B cell (primary cell): Measurements from ENCODE around the gene ZNF879. TPM values are rescaled to one million over a fixed set of nuclear protein-coding genes. Genes with fewer than 3 reads are reported as not detected.

ENCODE experiments used
- ATAC-seq: fragments of 200-7000 bp; cut with Tn5 transposase; one replicate; pipeline ENCODE4 v1.10.0; 2021; ENCODE audit warnings: low read depth, mild to moderate bottlenecking, moderate number of reproducible peaks, moderate library complexity
- CTCF ChIA-PET: fragments of 350-600 bp; sonication (Branson Sonifier 250); formaldehyde crosslinking; loops from one replicate; lab custom pipeline; 2021; ENCODE audit warnings: antibody characterized with exemption, inconsistent platforms; lab: Charles Lee
- POLR2A ChIA-PET: fragments of 350-600 bp; sonication (Branson Sonifier 250); formaldehyde crosslinking; loops from one replicate; lab custom pipeline; 2021; ENCODE audit warnings: antibody characterized with exemption; lab: Charles Lee
- DNase-seq: peaks from one replicate; pipeline ENCODE4 v3.0.0; 2013
- H2AFZ ChIP-seq: 2 replicates; pipeline ENCODE4 v1.6.1; 2012; ENCODE audit warnings: mild to moderate bottlenecking, low read depth, low read length; ENCODE audit not compliant: insufficient read depth, poor library complexity, severe bottlenecking
- H3K27ac ChIP-seq, 2 donors: 1 replicate in 1 of 2; 2 replicates in 1 of 2; pipeline ENCODE4 v1.5.1; 2012 to 2013; ENCODE audit warnings: low read length in 2 of 2, mild to moderate bottlenecking in 2 of 2, moderate library complexity in 1 of 2
- H3K27me3 ChIP-seq, 4 experiments: fragments of 200-600 bp in 1 of 4; sonication (generic) in 1 of 4; replicated peaks in 1 of 4; 1 replicate in 2 of 4; 2 replicates in 2 of 4; pipeline versions ENCODE4 v1.6.1 to v1.7.0; 2013 to 2016; ENCODE audit warnings: low read length in 3 of 4, mild to moderate bottlenecking in 2 of 4, mixed read lengths in 1 of 4, moderate library complexity in 1 of 4; ENCODE audit not compliant: insufficient read depth in 4 of 4, control insufficient read depth in 3 of 4; ENCODE audit errors: control extremely low read depth in 1 of 4
- H3K36me3 ChIP-seq, 2 experiments: replicated peaks in 1 of 2; 1 replicate in 1 of 2; 2 replicates in 1 of 2; pipeline versions ENCODE4 v1.6.1 to v1.7.1; 2013; ENCODE audit warnings: low read length in 1 of 2; ENCODE audit not compliant: insufficient read depth in 2 of 2, control insufficient read depth in 1 of 2; ENCODE audit errors: control extremely low read depth in 1 of 2, extremely low read depth in 1 of 2
- H3K4me1 ChIP-seq, 2 donors: fragments of 200-600 bp in 1 of 2; sonication (generic) in 1 of 2; 1 replicate in 1 of 2; 2 replicates in 1 of 2; pipeline versions ENCODE4 v1.5.1 to v1.6.1; 2013 to 2017; ENCODE audit warnings: low read length in 2 of 2; ENCODE audit not compliant: control insufficient read depth in 2 of 2, insufficient read depth in 2 of 2
- H3K4me2 ChIP-seq: replicated peaks from 2 replicates; pipeline ENCODE3; 2012; ENCODE audit warnings: mild to moderate bottlenecking, low read depth, low read length; ENCODE audit not compliant: poor library complexity, severe bottlenecking
- H3K4me3 ChIP-seq, 5 experiments: fragments of 200-600 bp in 1 of 5; sonication (generic) in 1 of 5; 1 replicate in 3 of 5; 2 replicates in 2 of 5; pipeline versions ENCODE4 v1.5.1 to v1.7.0; 2011 to 2016; ENCODE audit warnings: low read length in 4 of 5, mild to moderate bottlenecking in 4 of 5, low read depth in 2 of 5, control low read depth in 1 of 5, moderate library complexity in 1 of 5; ENCODE audit not compliant: insufficient read depth in 1 of 5; ENCODE audit errors: control extremely low read depth in 1 of 5, extremely low read depth in 1 of 5
- H3K79me2 ChIP-seq: fragments of 200-600 bp; sonication (generic); one replicate; pipeline ENCODE4 v1.6.0; 2016; ENCODE audit warnings: low read length; ENCODE audit not compliant: control insufficient read depth, insufficient read depth
- H3K9ac ChIP-seq: fragments of 200-600 bp; sonication (generic); 2 replicates; pipeline ENCODE4 v1.6.1; 2017; ENCODE audit warnings: mild to moderate bottlenecking, low read length, moderate library complexity
- H3K9me3 ChIP-seq, 3 donors: one replicate each; pipeline versions ENCODE4 v1.6.1 to v1.7.1; 2013; ENCODE audit warnings: low read length in 2 of 3; ENCODE audit not compliant: control insufficient read depth in 2 of 3, insufficient read depth in 1 of 3; ENCODE audit errors: control extremely low read depth in 1 of 3
- H4K20me1 ChIP-seq: 2 replicates; pipeline ENCODE4 v1.6.0; 2012; ENCODE audit warnings: mild to moderate bottlenecking, low read length; ENCODE audit not compliant: insufficient read depth, control insufficient read depth, poor library complexity, severe bottlenecking
- H3K27ac Mint-ChIP-seq: one replicate; pipeline ENCODE4 v1.8.0; 2021; ENCODE audit warnings: mixed read lengths
- H3K27me3 Mint-ChIP-seq: one replicate; pipeline ENCODE4 v1.8.0; 2021; ENCODE audit warnings: mixed read lengths
- H3K4me1 Mint-ChIP-seq: one replicate; pipeline ENCODE4 v1.8.0; 2021; ENCODE audit warnings: mixed read lengths
- H3K4me3 Mint-ChIP-seq: one replicate; pipeline ENCODE4 v1.8.0; 2021; ENCODE audit warnings: mixed read lengths
- H3K9me3 Mint-ChIP-seq: one replicate; pipeline ENCODE4 v1.8.0; 2022; ENCODE audit warnings: mixed read lengths; ENCODE audit not compliant: insufficient read depth
- EZH2 ChIP-seq: IDR thresholded peaks from 2 replicates; pipeline ENCODE4 v1.6.1; 2012; ENCODE audit warnings: borderline replicate concordance, low read depth, mild to moderate bottlenecking, moderate library complexity, low read length; ENCODE audit not compliant: insufficient read depth, poor library complexity, severe bottlenecking
- WGBS: methylation state at CpG from one replicate; pipeline ENCODE4 v1.1.5; 2013; ENCODE audit warnings: missing lambda C conversion rate; ENCODE audit not compliant: insufficient coverage; 5-methylcytosine and 5-hydroxymethylcytosine counted together
- intact Hi-C: fragments of 100-400 bp; cut with micrococcal nuclease; formaldehyde crosslinking; loops from one replicate; pipeline ENCODE4 v1.10.0; 2022
- polyA plus RNA-seq: library from polyadenylated mRNA; depleted of rRNA; stranded (reverse); fragments of >200 nt; gene quantifications from 2 replicates; pipeline ENCODE4 v1.2.3, GENCODE V29; 2012
- total RNA-seq, 2 donors: library from RNA; stranded (reverse); fragments of 120-200 nt in 1 of 2; gene quantifications; 1 replicate in 1 of 2; 2 replicates in 1 of 2; pipeline versions ENCODE4 v1.2.3 to v1.2.4, GENCODE V29; 2013 to 2022
- TF ChIP-seq, protein P1 (sequence below): fragments of 200-600 bp; IDR thresholded peaks from one replicate; pipeline ENCODE4 v1.8.0; 2022; ENCODE audit warnings: antibody characterized with exemption, mild to moderate bottlenecking

Gene ZNF879
- total and polyA plus RNA-seq, 2 donors (not counting 1 experiment from before 2014, with no cell fraction given), result 2.4 to 14.7 TPM

DNA sequence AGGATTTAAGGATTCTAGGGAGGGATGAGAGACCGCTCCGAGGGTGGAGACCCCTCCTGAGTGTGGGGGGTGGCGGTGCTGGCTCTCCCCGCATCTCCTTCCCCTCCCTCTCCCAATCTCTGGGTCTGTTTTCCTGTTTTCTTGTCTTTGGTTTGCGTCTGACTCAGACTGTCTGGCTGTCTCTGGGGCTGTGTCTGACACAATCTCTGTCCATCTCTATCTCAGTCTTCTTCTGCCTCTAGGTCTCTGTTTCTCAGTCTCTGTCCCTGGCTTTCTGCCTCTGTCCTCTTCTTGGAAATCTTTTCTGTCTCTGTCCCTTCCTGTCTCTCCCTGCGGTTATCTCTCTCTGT lies 28.3 kb upstream of the ZNF879 start:
- Histone ChIP-seq H3K4me1 (no peaks in the 10 kb centered on the region), H3K36me3 (no peaks in the 10 kb centered on the region), H3K9ac (no peak overlapping the region), H3K27ac (no peak overlapping the region), H4K20me1 (no peaks in the 10 kb centered on the region), H3K4me2 (no peak overlapping the region), H3K27me3 (peaks cover 0 to 14% (median 0%) of the 10 kb centered on the region in 4 experiments), H2AFZ (no peak overlapping the region), H3K9me3 (peaks cover 0 to 63% (median 0%) of the 10 kb centered on the region in 3 donors), H3K79me2 (no peaks in the 10 kb centered on the region), H3K4me3 (no peak overlapping the region)
- peaks cover 2% of the 10 kb centered on the region for H3K4me1 Mint-ChIP-seq
- ChIA-PET CTCF (no interaction called here), POLR2A (no interaction called here)
- H3K4me3 Mint-ChIP-seq, result no peak overlapping the region
- no peak for TF ChIP-seq EZH2
- TF ChIP-seq, protein P1, sequence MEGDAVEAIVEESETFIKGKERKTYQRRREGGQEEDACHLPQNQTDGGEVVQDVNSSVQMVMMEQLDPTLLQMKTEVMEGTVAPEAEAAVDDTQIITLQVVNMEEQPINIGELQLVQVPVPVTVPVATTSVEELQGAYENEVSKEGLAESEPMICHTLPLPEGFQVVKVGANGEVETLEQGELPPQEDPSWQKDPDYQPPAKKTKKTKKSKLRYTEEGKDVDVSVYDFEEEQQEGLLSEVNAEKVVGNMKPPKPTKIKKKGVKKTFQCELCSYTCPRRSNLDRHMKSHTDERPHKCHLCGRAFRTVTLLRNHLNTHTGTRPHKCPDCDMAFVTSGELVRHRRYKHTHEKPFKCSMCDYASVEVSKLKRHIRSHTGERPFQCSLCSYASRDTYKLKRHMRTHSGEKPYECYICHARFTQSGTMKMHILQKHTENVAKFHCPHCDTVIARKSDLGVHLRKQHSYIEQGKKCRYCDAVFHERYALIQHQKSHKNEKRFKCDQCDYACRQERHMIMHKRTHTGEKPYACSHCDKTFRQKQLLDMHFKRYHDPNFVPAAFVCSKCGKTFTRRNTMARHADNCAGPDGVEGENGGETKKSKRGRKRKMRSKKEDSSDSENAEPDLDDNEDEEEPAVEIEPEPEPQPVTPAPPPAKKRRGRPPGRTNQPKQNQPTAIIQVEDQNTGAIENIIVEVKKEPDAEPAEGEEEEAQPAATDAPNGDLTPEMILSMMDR, result no peak
- H3K27me3 Mint-ChIP-seq, result peaks cover 28% of the 10 kb centered on the region
- no peak overlapping the region for H3K27ac Mint-ChIP-seq
- WGBS, result 31% methylated on average over 3 of the region's 6 CpGs
- intact Hi-C loops, result no loop called here
- no peaks in the 10 kb centered on the region for H3K9me3 Mint-ChIP-seq
- ATAC-seq (no peak), DNase-seq (no peak)

DNA sequence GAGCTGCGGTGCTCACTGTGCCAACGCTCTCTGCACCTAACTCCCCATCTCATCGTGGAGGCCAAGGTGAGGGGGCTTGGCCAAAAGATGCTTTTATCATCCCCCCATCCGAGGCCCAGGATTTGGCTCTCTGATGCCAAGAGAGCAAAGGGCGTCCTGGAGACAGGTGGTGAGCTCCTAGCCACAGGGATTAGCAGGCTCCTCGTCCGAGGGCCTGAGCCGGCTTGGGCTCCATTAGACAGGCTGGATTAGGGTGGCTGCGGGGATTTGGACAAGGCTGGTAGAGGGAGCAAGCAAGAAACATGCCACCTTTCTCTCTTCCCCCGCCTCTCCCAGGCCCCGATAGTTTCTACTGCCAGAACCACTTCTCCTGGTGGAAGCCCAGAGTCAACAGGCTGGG lies 27.4 kb upstream of the ZNF879 start:
- H2AFZ ChIP-seq, result no peak overlapping the region
- Mint-ChIP-seq H3K4me3 (no peak overlapping the region), H3K27me3 (peaks cover 28% of the 10 kb centered on the region), H3K4me1 (peaks cover 2% of the 10 kb centered on the region), H3K9me3 (no peaks in the 10 kb centered on the region), H3K27ac (no peak overlapping the region)
- CTCF ChIA-PET, result no interaction called here
- WGBS, result 71% methylated on average over 7 of the region's 11 CpGs
- H3K4me2 ChIP-seq, result no peak overlapping the region
- intact Hi-C loops, result no loop called here
- H3K9ac ChIP-seq, result no peak overlapping the region
- H3K4me3 ChIP-seq, result no peak overlapping the region
- DNase-seq (no peak), ATAC-seq (no peak)
- POLR2A ChIA-PET, result no interaction called here
- no peaks in the 10 kb centered on the region for H3K36me3 ChIP-seq
- H3K79me2 ChIP-seq, result no peaks in the 10 kb centered on the region
- TF ChIP-seq, protein P1, result no peak
- TF ChIP-seq EZH2, result no peak
- H3K27me3 ChIP-seq, result peaks cover 0 to 14% (median 0%) of the 10 kb centered on the region in 4 experiments
- H3K9me3 ChIP-seq, result peaks cover 0 to 54% (median 0%) of the 10 kb centered on the region in 3 donors
- H3K27ac ChIP-seq, result no peak overlapping the region
- no peaks in the 10 kb centered on the region for H3K4me1 ChIP-seq
- H4K20me1 ChIP-seq, result no peaks in the 10 kb centered on the region
